Activated T-helper 2 cell treated with anti-CD3 and anti-CD28 coated beads, Interferon-gamma antibody, Interleukin-2, Interleukin-4, amounts not matched to agents 10 μg/mL and 5 μg/mL and 100 μg/mL, durations not matched to agents 14 hours and 24 hours and 36 hours (primary cell): Measurements from ENCODE around the gene TAF7L. TPM values are rescaled to one million over a fixed set of nuclear protein-coding genes. Genes with fewer than 3 reads are reported as not detected.

ENCODE experiments used
- total RNA-seq: library from RNA; stranded (reverse); gene quantifications from 2 replicates; pipeline ENCODE4 v1.2.3, GENCODE V29; 2022

Gene TAF7L
- total RNA-seq, 1 donor from 2014 or later = 0.11 TPM

Other genes with a start within 250 kb of the TAF7L start
- 21.5 and 24.4 TPM in 2 replicates for gene TRMT2B, start 239.2 kb downstream of the TAF7L start, total RNA-seq
- gene TMEM35A, start 212.5 kb downstream of the TAF7L start, total RNA-seq = not detected in 2 replicates
- gene CENPI, start 193.1 kb downstream of the TAF7L start, total RNA-seq = 20.7 and 20.9 TPM in 2 replicates
- 0.44 and 0.46 TPM in 2 replicates for gene DRP2, start 71.5 kb downstream of the TAF7L start, total RNA-seq
- 25.5 and 27.9 TPM in 2 replicates for gene TIMM8A, start 57.4 kb upstream of the TAF7L start, total RNA-seq
- gene BTK, start 94.9 kb upstream of the TAF7L start, total RNA-seq = 0.11 and 0.25 TPM in 2 replicates
- gene RPL36A, start 99.7 kb upstream of the TAF7L start, total RNA-seq = 290 and 376 TPM in 2 replicates
- 82.9 and 89.1 TPM in 2 replicates for gene GLA, start 116.6 kb upstream of the TAF7L start, total RNA-seq
- 17.5 and 18.0 TPM in 2 replicates for gene HNRNPH2, start 116.9 kb upstream of the TAF7L start, total RNA-seq
- 4.7 and 6.3 TPM in 2 replicates for gene ARMCX4, start 194.1 kb upstream of the TAF7L start, total RNA-seq